Prostate gland (tissue), 2 donors: ENCODE measurements around the gene GALNT14.

Experiments
- POLR2AphosphoS5 ChIP-seq: sonication (generic); formaldehyde crosslinking; IDR thresholded peaks from one replicate; pipeline ENCODE4 v1.6.1; 2017; ENCODE audit warnings: antibody characterized with exemption
- TF ChIP-seq, protein P1 (sequence below), 4 experiments: fragments of 200-600 bp in 2 of 4; fragments of 450-650 bp in 2 of 4; sonication (generic) in 2 of 4; IDR thresholded peaks; 1 replicate in 3 of 4; 2 replicates in 1 of 4; pipeline ENCODE4 v1.5.1; 2016 to 2019; ENCODE audit warnings: antibody characterized with exemption in 4 of 4, mild to moderate bottlenecking in 2 of 4, moderate library complexity in 2 of 4

DNA sequence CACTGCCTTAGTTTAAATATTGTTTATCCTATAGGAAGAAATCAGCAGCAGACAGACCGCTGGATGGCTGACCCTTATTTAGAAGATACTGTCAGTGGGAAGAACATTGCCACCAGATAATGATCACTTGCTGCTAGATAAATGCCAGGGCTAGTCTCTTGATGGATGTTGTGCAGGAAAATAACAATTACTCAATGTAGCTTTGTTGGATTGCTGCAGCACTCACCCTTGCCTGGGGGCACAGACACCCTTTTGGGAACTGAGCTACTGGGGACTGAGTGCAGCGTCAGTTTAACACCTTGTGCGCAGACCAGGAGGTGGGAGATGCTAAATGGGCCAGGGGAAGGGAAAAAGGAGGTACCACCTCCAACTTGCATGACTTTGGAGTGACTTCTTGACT is 266.8 kb downstream of the GALNT14 start:
- TF ChIP-seq, protein P1, sequence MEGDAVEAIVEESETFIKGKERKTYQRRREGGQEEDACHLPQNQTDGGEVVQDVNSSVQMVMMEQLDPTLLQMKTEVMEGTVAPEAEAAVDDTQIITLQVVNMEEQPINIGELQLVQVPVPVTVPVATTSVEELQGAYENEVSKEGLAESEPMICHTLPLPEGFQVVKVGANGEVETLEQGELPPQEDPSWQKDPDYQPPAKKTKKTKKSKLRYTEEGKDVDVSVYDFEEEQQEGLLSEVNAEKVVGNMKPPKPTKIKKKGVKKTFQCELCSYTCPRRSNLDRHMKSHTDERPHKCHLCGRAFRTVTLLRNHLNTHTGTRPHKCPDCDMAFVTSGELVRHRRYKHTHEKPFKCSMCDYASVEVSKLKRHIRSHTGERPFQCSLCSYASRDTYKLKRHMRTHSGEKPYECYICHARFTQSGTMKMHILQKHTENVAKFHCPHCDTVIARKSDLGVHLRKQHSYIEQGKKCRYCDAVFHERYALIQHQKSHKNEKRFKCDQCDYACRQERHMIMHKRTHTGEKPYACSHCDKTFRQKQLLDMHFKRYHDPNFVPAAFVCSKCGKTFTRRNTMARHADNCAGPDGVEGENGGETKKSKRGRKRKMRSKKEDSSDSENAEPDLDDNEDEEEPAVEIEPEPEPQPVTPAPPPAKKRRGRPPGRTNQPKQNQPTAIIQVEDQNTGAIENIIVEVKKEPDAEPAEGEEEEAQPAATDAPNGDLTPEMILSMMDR (IDR thresholded peaks at IDR 0.05), result no peak
- TF ChIP-seq POLR2AphosphoS5, result no peak
